HTERT RPE-1 (cell line): ENCODE data around the gene DISP1.

Experiments used
- in situ Hi-C: fragments of 300-500 bp; cut with MboI; formaldehyde crosslinking; loops from 4 replicates; pipeline ENCODE4 v1.14.3; 2020; ENCODE audit warnings: low sequenced_read_pairs

Gene DISP1

DNA sequence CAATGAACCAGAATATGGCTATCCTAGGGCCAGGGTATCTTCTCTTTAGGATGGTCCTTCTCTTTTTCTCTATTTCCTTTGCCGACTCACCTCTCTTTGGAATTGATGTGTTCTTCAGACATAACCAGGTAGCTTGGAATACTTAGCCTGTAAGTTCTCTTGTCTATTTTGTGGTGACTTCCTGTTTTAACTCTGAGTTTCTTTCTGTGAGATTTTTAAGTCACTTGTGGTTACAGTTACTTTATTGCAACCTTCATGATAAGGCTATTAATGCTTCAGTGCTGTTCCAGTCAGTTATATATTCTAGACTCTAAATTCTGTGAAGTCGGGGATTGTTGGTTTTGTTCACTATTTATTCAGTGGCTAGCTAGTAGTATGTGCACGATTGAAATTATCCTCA is 46.2 kb downstream of the DISP1 start:
- in situ Hi-C loops, result no loop called here
